ENCODE results near the gene OSBPL6. TPM values are rescaled to one million over a fixed set of nuclear protein-coding genes. Genes with fewer than 3 reads are reported as not detected.

Gene OSBPL6
- total RNA-seq, 1 donor from 2014 or later = 14.0 TPM

DNA sequence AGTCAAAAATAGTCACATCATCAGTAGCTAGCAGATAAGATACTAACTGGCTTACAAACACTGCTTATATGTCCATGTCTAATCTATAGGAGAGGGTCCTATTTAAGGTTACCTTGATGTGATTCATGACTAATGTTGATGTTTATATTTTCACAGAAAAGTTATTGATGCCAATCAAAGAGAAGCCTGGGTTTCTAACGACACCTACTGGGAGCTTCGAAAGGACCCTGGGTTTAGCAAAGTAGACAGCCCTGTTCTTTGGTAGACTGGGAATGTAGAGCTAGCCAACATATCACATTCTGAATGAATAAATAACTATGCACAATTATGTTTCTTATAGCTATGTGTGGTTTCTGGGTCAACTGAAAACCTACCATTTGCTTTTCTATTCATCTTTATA lies 201.0 kb downstream of the OSBPL6 start:
- H4K20me1 ChIP-seq (ENCODE audit: low read depth) = no peaks in the 10 kb centered on the region
- H3K27ac ChIP-seq = no peak overlapping the region
- Mint-ChIP-seq H3K36me3 (no peaks in the 10 kb centered on the region), H3K4me1 (no peaks in the 10 kb centered on the region), H3K27me3 (ENCODE audit: insufficient read depth, low read depth) (no peaks in the 10 kb centered on the region), H3K27ac (no peak overlapping the region), H3K9me3 (no peaks in the 10 kb centered on the region), H3K4me3 (no peak overlapping the region)
- DNase-seq (ENCODE audit: low spot score) = no peak
- H3K9ac ChIP-seq = no peak overlapping the region
- H3K4me1 ChIP-seq = no peaks in the 10 kb centered on the region
- H3F3A ChIP-seq (ENCODE audit: low read depth) = peaks cover 3% of the 10 kb centered on the region
- H3K27me3 ChIP-seq = no peaks in the 10 kb centered on the region
- no peak overlapping the region for H3K4me2 ChIP-seq
- H3K36me3 ChIP-seq = no peaks in the 10 kb centered on the region
- TF ChIP-seq EZH2 (IDR thresholded peaks at IDR 0.05) (no peak), EZH2phosphoT487 (IDR thresholded peaks at IDR 0.05) (no peak)
- TF ChIP-seq, protein P1, sequence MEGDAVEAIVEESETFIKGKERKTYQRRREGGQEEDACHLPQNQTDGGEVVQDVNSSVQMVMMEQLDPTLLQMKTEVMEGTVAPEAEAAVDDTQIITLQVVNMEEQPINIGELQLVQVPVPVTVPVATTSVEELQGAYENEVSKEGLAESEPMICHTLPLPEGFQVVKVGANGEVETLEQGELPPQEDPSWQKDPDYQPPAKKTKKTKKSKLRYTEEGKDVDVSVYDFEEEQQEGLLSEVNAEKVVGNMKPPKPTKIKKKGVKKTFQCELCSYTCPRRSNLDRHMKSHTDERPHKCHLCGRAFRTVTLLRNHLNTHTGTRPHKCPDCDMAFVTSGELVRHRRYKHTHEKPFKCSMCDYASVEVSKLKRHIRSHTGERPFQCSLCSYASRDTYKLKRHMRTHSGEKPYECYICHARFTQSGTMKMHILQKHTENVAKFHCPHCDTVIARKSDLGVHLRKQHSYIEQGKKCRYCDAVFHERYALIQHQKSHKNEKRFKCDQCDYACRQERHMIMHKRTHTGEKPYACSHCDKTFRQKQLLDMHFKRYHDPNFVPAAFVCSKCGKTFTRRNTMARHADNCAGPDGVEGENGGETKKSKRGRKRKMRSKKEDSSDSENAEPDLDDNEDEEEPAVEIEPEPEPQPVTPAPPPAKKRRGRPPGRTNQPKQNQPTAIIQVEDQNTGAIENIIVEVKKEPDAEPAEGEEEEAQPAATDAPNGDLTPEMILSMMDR (IDR thresholded peaks at IDR 0.05) = no peak
- no peaks in the 10 kb centered on the region for H3K9me3 ChIP-seq (ENCODE audit: low read depth)
- H3K4me3 ChIP-seq = no peak overlapping the region
- no peaks in the 10 kb centered on the region for H3K79me2 ChIP-seq (ENCODE audit: low read depth)
- no peak overlapping the region for H2AFZ ChIP-seq (replicated peaks)

GRCh38 chr2:178395941-178396570 lies 201.7 kb downstream of the OSBPL6 start:
- no peaks in the 10 kb centered on the region for H3K4me1 Mint-ChIP-seq
- Histone ChIP-seq H3K9ac (no peak overlapping the region), H3K9me3 (ENCODE audit: low read depth) (no peaks in the 10 kb centered on the region), H4K20me1 (ENCODE audit: low read depth) (no peaks in the 10 kb centered on the region), H2AFZ (replicated peaks) (no peak overlapping the region), H3K27ac (no peak overlapping the region), H3K79me2 (ENCODE audit: low read depth) (no peaks in the 10 kb centered on the region), H3K27me3 (no peaks in the 10 kb centered on the region), H3K36me3 (no peaks in the 10 kb centered on the region), H3K4me3 (no peak overlapping the region), H3F3A (ENCODE audit: low read depth) (peaks cover 3% of the 10 kb centered on the region), H3K4me2 (no peak overlapping the region), H3K4me1 (no peaks in the 10 kb centered on the region)
- H3K9me3 Mint-ChIP-seq = no peaks in the 10 kb centered on the region
- DNase-seq (ENCODE audit: low spot score) = no peak
- no peaks in the 10 kb centered on the region for H3K27me3 Mint-ChIP-seq (ENCODE audit: insufficient read depth, low read depth)
- no peaks in the 10 kb centered on the region for H3K36me3 Mint-ChIP-seq
- TF ChIP-seq, protein P1 (IDR thresholded peaks at IDR 0.05) = no peak
- no peak for TF ChIP-seq EZH2phosphoT487 (IDR thresholded peaks at IDR 0.05)
- TF ChIP-seq EZH2 (IDR thresholded peaks at IDR 0.05) = no peak
- no peak overlapping the region for H3K27ac Mint-ChIP-seq
- H3K4me3 Mint-ChIP-seq = no peak overlapping the region

- peak overlapping the region; percentile 20 for H2AFZ ChIP-seq (replicated peaks)
- DNase-seq (ENCODE audit: low spot score) = peak; percentile 61
- H3K27me3 ChIP-seq = no peaks in the 10 kb centered on the region
- Mint-ChIP-seq H3K4me3 (no peak overlapping the region), H3K27ac (no peak overlapping the region), H3K9me3 (no peaks in the 10 kb centered on the region), H3K36me3 (no peaks in the 10 kb centered on the region), H3K27me3 (ENCODE audit: insufficient read depth, low read depth) (no peaks in the 10 kb centered on the region), H3K4me1 (no peaks in the 10 kb centered on the region)
- no peaks in the 10 kb centered on the region for H3K4me1 ChIP-seq
- no peak overlapping the region for H3K4me3 ChIP-seq
- peaks cover 3% of the 10 kb centered on the region for H3F3A ChIP-seq (ENCODE audit: low read depth)
- no peak overlapping the region for H3K4me2 ChIP-seq
- no peak overlapping the region for H3K27ac ChIP-seq
- H3K9me3 ChIP-seq (ENCODE audit: low read depth) = no peaks in the 10 kb centered on the region
- no peaks in the 10 kb centered on the region for H3K79me2 ChIP-seq (ENCODE audit: low read depth)
- TF ChIP-seq, protein P1 (IDR thresholded peaks at IDR 0.05) = peak; percentile 83
- TF ChIP-seq EZH2 (IDR thresholded peaks at IDR 0.05) = no peak
- H3K36me3 ChIP-seq = no peaks in the 10 kb centered on the region
- H4K20me1 ChIP-seq (ENCODE audit: low read depth) = no peaks in the 10 kb centered on the region
- H3K9ac ChIP-seq = no peak overlapping the region
Measured at GRCh38 chr2:178397002-178397605, 202.8 kb downstream of the OSBPL6 start.

Measured in neural progenitor cell (in vitro differentiated cells).